SK-N-MC (cell line): Measurements from ENCODE around the gene CHEK2.
"Not testable (repeated sequence)": the region's sequence is repeated elsewhere in the genome, so short reads cannot be mapped to it uniquely, and the experiment has no call there.

Source experiments
- DNase-seq: peaks from one replicate; pipeline ENCODE4 v3.0.0-alpha.2; 2011; ENCODE audit warnings: low read depth, low spot score
- H3K27ac ChIP-seq: fragments of 200-600 bp; sonication (generic); 2 replicates; pipeline ENCODE4 v1.5.1; 2016; ENCODE audit warnings: mixed run types
- H3K36me3 ChIP-seq: fragments of 200-600 bp; sonication (generic); 2 replicates; pipeline ENCODE4 v1.6.1; 2017; ENCODE audit warnings: antibody characterized with exemption, low read length, mixed read lengths; ENCODE audit not compliant: insufficient read depth
- H3K4me3 ChIP-seq: fragments of 200-600 bp; sonication (generic); 2 replicates; pipeline ENCODE4 v1.5.1; 2016
- H3K9ac ChIP-seq: fragments of 200-600 bp; sonication (generic); 2 replicates; pipeline ENCODE4 v1.8.0; 2017; ENCODE audit warnings: mixed run types, mixed read lengths; ENCODE audit not compliant: insufficient read length
- H3K9me3 ChIP-seq: fragments of 200-600 bp; sonication (generic); 2 replicates; pipeline ENCODE4 v1.6.1; 2017; ENCODE audit warnings: low read depth, mild to moderate bottlenecking, antibody characterized with exemption, low read length, moderate library complexity, mixed read lengths
- EZH2 ChIP-seq: fragments of 200-600 bp; sonication (generic); IDR thresholded peaks from one replicate; pipeline ENCODE4 v1.6.1; 2017; ENCODE audit warnings: antibody characterized with exemption
- FOXP2 ChIP-seq: optimal IDR thresholded peaks from 2 replicates; pipeline ENCODE3; 2011; ENCODE audit warnings: mild to moderate bottlenecking, moderate library complexity; ENCODE audit not compliant: insufficient read depth; ENCODE audit errors: extremely low read length, control extremely low read depth
- POLR2AphosphoS5 ChIP-seq: IDR thresholded peaks from 2 replicates; pipeline ENCODE4 v1.6.1; 2012; ENCODE audit warnings: mild to moderate bottlenecking, low read depth, low read length, borderline replicate concordance

Gene CHEK2

GRCh38 chr22:28772633-28773460, 31.2 kb upstream of the CHEK2 start, which contains the start of gene CCDC117:
CCDC117 (plus strand) TSS chr22:28772695; CDS start chr22:28772850, 155 bp downstream.
- TF ChIP-seq POLR2AphosphoS5 = peak; percentile 93
- TF ChIP-seq FOXP2 = no peak
- no peak for TF ChIP-seq EZH2
- DNase-seq = peak; percentile 83
- Histone ChIP-seq H3K9me3 (no peaks in the 10 kb centered on the region), H3K9ac (peak within 1 kb of the TSS; percentile 96), H3K27ac (peak within 1 kb of the TSS; percentile 70), H3K4me3 (peak within 1 kb of the TSS; percentile 92), H3K36me3 (peaks cover 31% of the 10 kb centered on the region)

- H3K27ac ChIP-seq = no peak overlapping the region
- no peak for DNase-seq
- H3K36me3 ChIP-seq = peaks cover 21% of the 10 kb centered on the region
- H3K4me3 ChIP-seq = no peak overlapping the region
- no peak overlapping the region for H3K9ac ChIP-seq
- no peaks in the 10 kb centered on the region for H3K9me3 ChIP-seq
- TF ChIP-seq EZH2 (no peak), POLR2AphosphoS5 (no peak), FOXP2 (no peak)
These were observed 29.7 kb upstream of the CHEK2 start for GRCh38 chr22:28771195-28771791.

GRCh38 chr22:28769394-28770085, 27.9 kb upstream of the CHEK2 start:
- DNase-seq = no peak
- Histone ChIP-seq H3K9me3 (no peaks in the 10 kb centered on the region), H3K36me3 (peaks cover 4% of the 10 kb centered on the region), H3K9ac (no peak overlapping the region), H3K27ac (no peak overlapping the region), H3K4me3 (no peak overlapping the region)
- TF ChIP-seq EZH2 (no peak), POLR2AphosphoS5 (no peak), FOXP2 (no peak)

- Histone ChIP-seq H3K9me3 (no peaks in the 10 kb centered on the region), H3K4me3 (no peak overlapping the region), H3K36me3 (no peaks in the 10 kb centered on the region), H3K27ac (no peak overlapping the region), H3K9ac (no peak overlapping the region)
- DNase-seq = no peak
- TF ChIP-seq POLR2AphosphoS5 (no peak), FOXP2 (no peak), EZH2 (no peak)
These were observed 27.2 kb upstream of the CHEK2 start for GRCh38 chr22:28768701-28769393.

GRCh38 chr22:28766628-28767027, 25.0 kb upstream of the CHEK2 start:
- Histone ChIP-seq H3K27ac (no peak overlapping the region), H3K36me3 (no peaks in the 10 kb centered on the region), H3K9ac (no peak overlapping the region), H3K4me3 (no peak overlapping the region), H3K9me3 (no peaks in the 10 kb centered on the region)
- TF ChIP-seq POLR2AphosphoS5 (no peak), FOXP2 (no peak), EZH2 (no peak)
- no peak for DNase-seq

GRCh38 chr22:28762000-28762399, 20.4 kb upstream of the CHEK2 start:
- H3K27ac ChIP-seq, H3K9me3 ChIP-seq, H3K9ac ChIP-seq, H3K4me3 ChIP-seq, H3K36me3 ChIP-seq, DNase-seq: not testable (repeated sequence)

- Histone ChIP-seq H3K27ac (no peak overlapping the region), H3K9me3 (no peaks in the 10 kb centered on the region), H3K36me3 (no peaks in the 10 kb centered on the region), H3K9ac (no peak overlapping the region), H3K4me3 (no peak overlapping the region)
- TF ChIP-seq EZH2 (no peak), FOXP2 (no peak), POLR2AphosphoS5 (no peak)
- DNase-seq = no peak
These were observed 19.8 kb upstream of the CHEK2 start for GRCh38 chr22:28761449-28761755.

GRCh38 chr22:28759861-28760560, 18.4 kb upstream of the CHEK2 start:
- Histone ChIP-seq H3K9me3 (no peaks in the 10 kb centered on the region), H3K27ac (peak overlapping the region; percentile 52; the same call in 1 of the 2 replicates), H3K4me3 (no peak overlapping the region), H3K9ac (no peak overlapping the region), H3K36me3 (no peaks in the 10 kb centered on the region)
- no peak for DNase-seq
- TF ChIP-seq FOXP2 = no peak
- no peak for TF ChIP-seq EZH2

GRCh38 chr22:28754512-28754911, 12.9 kb upstream of the CHEK2 start:
- not testable (repeated sequence) for H3K4me3 ChIP-seq, H3K27ac ChIP-seq, H3K9me3 ChIP-seq, DNase-seq, H3K36me3 ChIP-seq, H3K9ac ChIP-seq
